ENCODE results near the gene RBM15.

Gene RBM15

GRCh38 chr1:110338886-110339406, at the start of gene RBM15:
TSS of gene RBM15 (plus strand) at chr1:110339377. CDS start at chr1:110339406, 29 bp downstream.
- peak; percentile 100 for DNase-seq (ENCODE audit: low spot score)

- no peak for DNase-seq (ENCODE audit: low spot score)
These were observed 47.7 kb upstream of the RBM15 start for GRCh38 chr1:110291241-110292030.

- DNase-seq (ENCODE audit: low spot score) = no peak
These were observed 47.0 kb upstream of the RBM15 start for GRCh38 chr1:110292031-110292741.

GRCh38 chr1:110293601-110294104, 45.5 kb upstream of the RBM15 start:
- DNase-seq (ENCODE audit: low spot score) = no peak

GRCh38 chr1:110294308-110294707, 44.9 kb upstream of the RBM15 start:
- DNase-seq (ENCODE audit: low spot score) = no peak

- DNase-seq (ENCODE audit: low spot score) = no peak
These were observed 40.2 kb upstream of the RBM15 start for GRCh38 chr1:110298991-110299390.

- DNase-seq (ENCODE audit: low spot score) = no peak
These were observed 38.6 kb upstream of the RBM15 start for GRCh38 chr1:110300412-110301085.

- DNase-seq (ENCODE audit: low spot score) = no peak
These were observed 36.3 kb upstream of the RBM15 start for GRCh38 chr1:110302836-110303235.

- DNase-seq (ENCODE audit: low spot score) = no peak
These were observed 33.2 kb upstream of the RBM15 start for GRCh38 chr1:110305900-110306420.

- no peak for DNase-seq (ENCODE audit: low spot score)
These were observed 31.8 kb upstream of the RBM15 start for GRCh38 chr1:110307239-110307974.

GRCh38 chr1:110308247-110308646, 30.9 kb upstream of the RBM15 start:
- no peak for DNase-seq (ENCODE audit: low spot score)

- DNase-seq (ENCODE audit: low spot score) = no peak
These were observed 30.0 kb upstream of the RBM15 start for GRCh38 chr1:110309139-110309538.

GRCh38 chr1:110309767-110310166, 29.4 kb upstream of the RBM15 start:
- DNase-seq (ENCODE audit: low spot score) = no peak

GRCh38 chr1:110310300-110310699, 28.9 kb upstream of the RBM15 start:
- DNase-seq (ENCODE audit: low spot score) = peak; percentile 49

- DNase-seq (ENCODE audit: low spot score) = peak; percentile 74
These were observed 26.7 kb upstream of the RBM15 start for GRCh38 chr1:110312188-110313121.

- no peak for DNase-seq (ENCODE audit: low spot score)
These were observed 22.4 kb upstream of the RBM15 start for GRCh38 chr1:110316735-110317134.

- no peak for DNase-seq (ENCODE audit: low spot score)
These were observed 21.1 kb upstream of the RBM15 start for GRCh38 chr1:110318046-110318445.

GRCh38 chr1:110319332-110320167, 19.6 kb upstream of the RBM15 start:
- no peak for DNase-seq (ENCODE audit: low spot score)

- DNase-seq (ENCODE audit: low spot score) = no peak
These were observed 19.0 kb upstream of the RBM15 start for GRCh38 chr1:110320168-110320518.
